HG03095 (cell line): ENCODE data around the gene GNG11.

Source experiments
- ATAC-seq: cut with Tn5 transposase; IDR thresholded peaks from one replicate; pipeline ENCODE4 v1.9.1; 2021; ENCODE audit warnings: moderate library complexity; ENCODE audit not compliant: unreplicated experiment

GNG11 gene

GRCh38 chr7:93945756-93946535 lies 24.4 kb downstream of the GNG11 start:
- ATAC-seq = no peak

GRCh38 chr7:93948106-93948505 lies 26.6 kb downstream of the GNG11 start:
- no peak for ATAC-seq

- ATAC-seq = no peak
Measured at GRCh38 chr7:93948873-93949272, 27.3 kb downstream of the GNG11 start.

GRCh38 chr7:93949423-93949822 lies 27.9 kb downstream of the GNG11 start:
- ATAC-seq = no peak

GRCh38 chr7:93955304-93955703 lies 33.8 kb downstream of the GNG11 start:
- ATAC-seq = peak; percentile 86

- ATAC-seq = no peak
Measured at GRCh38 chr7:93957767-93958166, 36.2 kb downstream of the GNG11 start.

GRCh38 chr7:93958216-93958615 lies 36.7 kb downstream of the GNG11 start:
- no peak for ATAC-seq

- ATAC-seq = no peak
Measured at GRCh38 chr7:93958651-93959050, 37.1 kb downstream of the GNG11 start.

- no peak for ATAC-seq
Measured at GRCh38 chr7:93960986-93961385, 39.5 kb downstream of the GNG11 start.

- ATAC-seq = no peak
Measured at GRCh38 chr7:93964262-93964661, 42.7 kb downstream of the GNG11 start.

- no peak for ATAC-seq
Measured at GRCh38 chr7:93964813-93965212, 43.3 kb downstream of the GNG11 start.

- no peak for ATAC-seq
Measured at GRCh38 chr7:93968911-93969620, 47.5 kb downstream of the GNG11 start.

- no peak for ATAC-seq
Measured at GRCh38 chr7:93972029-93972725, 50.6 kb downstream of the GNG11 start.

- ATAC-seq = no peak
Measured at GRCh38 chr7:93973134-93973533, 51.6 kb downstream of the GNG11 start.

- ATAC-seq = no peak
Measured at GRCh38 chr7:93977211-93977950, 55.8 kb downstream of the GNG11 start.
